A549 (cell line): Measurements from ENCODE around the gene RFPL2.

ENCODE experiments used
- BHLHE40 ChIP-seq: IDR thresholded peaks from 2 replicates; pipeline ENCODE4 v1.6.1; 2012; ENCODE audit warnings: low read depth, low read length, inconsistent platforms
- EP300 ChIP-seq, 2 experiments: fragments of >200 bp; sonication (Bioruptor Twin); formaldehyde crosslinking; IDR thresholded peaks; 2 replicates in 1 of 2; 3 replicates in 1 of 2; pipeline ENCODE4 v1.6.1; 2016 to 2017
- ESRRA ChIP-seq: fragments of 150-350 bp; IDR thresholded peaks from 2 replicates; pipeline ENCODE4 v1.6.1; 2014; ENCODE audit warnings: mild to moderate bottlenecking, low read length, borderline replicate concordance
- FOSB ChIP-seq: fragments of 250-450 bp; sonication (Bioruptor Pico); IDR thresholded peaks from 2 replicates; pipeline ENCODE4 v1.5.0; 2020; ENCODE audit warnings: mild to moderate bottlenecking, moderate library complexity
- KDM1A ChIP-seq: fragments of 200-600 bp; sonication (generic); IDR thresholded peaks from 2 replicates; pipeline ENCODE4 v1.6.1; 2016; ENCODE audit warnings: low read depth, mild to moderate bottlenecking
- MYC ChIP-seq: IDR thresholded peaks from 2 replicates; pipeline ENCODE4 v1.6.1; 2012; ENCODE audit warnings: mild to moderate bottlenecking, inconsistent platforms, low read length, improper control_type of control experiment, borderline replicate concordance
- POLR2A ChIP-seq: IDR thresholded peaks from 2 replicates; pipeline ENCODE4 v1.6.1; 2012; ENCODE audit warnings: mild to moderate bottlenecking, low read length
- TF ChIP-seq, protein P1 (sequence below): fragments of >200 bp; sonication (Bioruptor Twin); formaldehyde crosslinking; IDR thresholded peaks from 3 replicates; pipeline ENCODE4 v1.5.1; 2016
- TF ChIP-seq, protein P2 (sequence below): fragments of 200-600 bp; sonication (generic); IDR thresholded peaks from 2 replicates; pipeline ENCODE4 v1.6.1; 2016; ENCODE audit warnings: antibody characterized with exemption, mild to moderate bottlenecking, moderate library complexity

DNA sequence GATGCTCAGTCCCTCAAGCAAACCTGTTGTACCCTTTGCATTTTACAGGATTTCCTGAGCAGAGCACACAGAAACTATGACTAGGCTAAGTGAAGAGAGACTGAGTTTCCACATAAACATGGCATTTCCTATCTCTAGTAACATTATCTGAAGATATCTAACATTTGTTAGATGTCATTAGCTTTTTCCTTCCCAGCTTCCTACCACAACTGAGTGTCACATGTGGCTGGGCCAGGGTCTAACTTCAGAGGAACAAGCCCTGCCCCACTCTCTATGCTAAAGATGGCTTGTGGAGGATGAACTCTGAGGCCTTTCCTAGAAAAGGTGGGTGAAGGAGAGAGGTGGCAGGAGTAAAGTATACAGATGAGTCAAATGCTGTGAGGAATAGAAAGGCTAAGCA, 62.3 kb downstream of the RFPL2 start:
- TF ChIP-seq, protein P1, sequence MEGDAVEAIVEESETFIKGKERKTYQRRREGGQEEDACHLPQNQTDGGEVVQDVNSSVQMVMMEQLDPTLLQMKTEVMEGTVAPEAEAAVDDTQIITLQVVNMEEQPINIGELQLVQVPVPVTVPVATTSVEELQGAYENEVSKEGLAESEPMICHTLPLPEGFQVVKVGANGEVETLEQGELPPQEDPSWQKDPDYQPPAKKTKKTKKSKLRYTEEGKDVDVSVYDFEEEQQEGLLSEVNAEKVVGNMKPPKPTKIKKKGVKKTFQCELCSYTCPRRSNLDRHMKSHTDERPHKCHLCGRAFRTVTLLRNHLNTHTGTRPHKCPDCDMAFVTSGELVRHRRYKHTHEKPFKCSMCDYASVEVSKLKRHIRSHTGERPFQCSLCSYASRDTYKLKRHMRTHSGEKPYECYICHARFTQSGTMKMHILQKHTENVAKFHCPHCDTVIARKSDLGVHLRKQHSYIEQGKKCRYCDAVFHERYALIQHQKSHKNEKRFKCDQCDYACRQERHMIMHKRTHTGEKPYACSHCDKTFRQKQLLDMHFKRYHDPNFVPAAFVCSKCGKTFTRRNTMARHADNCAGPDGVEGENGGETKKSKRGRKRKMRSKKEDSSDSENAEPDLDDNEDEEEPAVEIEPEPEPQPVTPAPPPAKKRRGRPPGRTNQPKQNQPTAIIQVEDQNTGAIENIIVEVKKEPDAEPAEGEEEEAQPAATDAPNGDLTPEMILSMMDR: no peak
- TF ChIP-seq BHLHE40: no peak
- TF ChIP-seq FOSB (CRISPR knock-in tag): no peak
- no peak for TF ChIP-seq EP300 (IDR thresholded peaks at IDR 0.05)
- TF ChIP-seq MYC: no peak
- TF ChIP-seq POLR2A: no peak
- no peak for TF ChIP-seq KDM1A
- no peak for TF ChIP-seq ESRRA
- TF ChIP-seq, protein P2, sequence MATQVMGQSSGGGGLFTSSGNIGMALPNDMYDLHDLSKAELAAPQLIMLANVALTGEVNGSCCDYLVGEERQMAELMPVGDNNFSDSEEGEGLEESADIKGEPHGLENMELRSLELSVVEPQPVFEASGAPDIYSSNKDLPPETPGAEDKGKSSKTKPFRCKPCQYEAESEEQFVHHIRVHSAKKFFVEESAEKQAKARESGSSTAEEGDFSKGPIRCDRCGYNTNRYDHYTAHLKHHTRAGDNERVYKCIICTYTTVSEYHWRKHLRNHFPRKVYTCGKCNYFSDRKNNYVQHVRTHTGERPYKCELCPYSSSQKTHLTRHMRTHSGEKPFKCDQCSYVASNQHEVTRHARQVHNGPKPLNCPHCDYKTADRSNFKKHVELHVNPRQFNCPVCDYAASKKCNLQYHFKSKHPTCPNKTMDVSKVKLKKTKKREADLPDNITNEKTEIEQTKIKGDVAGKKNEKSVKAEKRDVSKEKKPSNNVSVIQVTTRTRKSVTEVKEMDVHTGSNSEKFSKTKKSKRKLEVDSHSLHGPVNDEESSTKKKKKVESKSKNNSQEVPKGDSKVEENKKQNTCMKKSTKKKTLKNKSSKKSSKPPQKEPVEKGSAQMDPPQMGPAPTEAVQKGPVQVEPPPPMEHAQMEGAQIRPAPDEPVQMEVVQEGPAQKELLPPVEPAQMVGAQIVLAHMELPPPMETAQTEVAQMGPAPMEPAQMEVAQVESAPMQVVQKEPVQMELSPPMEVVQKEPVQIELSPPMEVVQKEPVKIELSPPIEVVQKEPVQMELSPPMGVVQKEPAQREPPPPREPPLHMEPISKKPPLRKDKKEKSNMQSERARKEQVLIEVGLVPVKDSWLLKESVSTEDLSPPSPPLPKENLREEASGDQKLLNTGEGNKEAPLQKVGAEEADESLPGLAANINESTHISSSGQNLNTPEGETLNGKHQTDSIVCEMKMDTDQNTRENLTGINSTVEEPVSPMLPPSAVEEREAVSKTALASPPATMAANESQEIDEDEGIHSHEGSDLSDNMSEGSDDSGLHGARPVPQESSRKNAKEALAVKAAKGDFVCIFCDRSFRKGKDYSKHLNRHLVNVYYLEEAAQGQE: no peak
